Measurements from ENCODE around the gene CDCA7. TPM values are rescaled to one million over a fixed set of nuclear protein-coding genes. Genes with fewer than 3 reads are reported as not detected.

Gene CDCA7
- total RNA-seq, 1 donor from 2014 or later = 3.2 TPM

- no peaks in the 10 kb centered on the region for H3K4me1 Mint-ChIP-seq (ENCODE audit: low read depth, unreplicated experiment)
Observed at GRCh38 chr2:173393636-173394035, 39.0 kb downstream of the CDCA7 start.

GRCh38 chr2:173394091-173394974 is 39.7 kb downstream of the CDCA7 start:
- Mint-ChIP-seq H3K9me3 (ENCODE audit: unreplicated experiment) (no peaks in the 10 kb centered on the region), H3K27me3 (ENCODE audit: unreplicated experiment) (no peaks in the 10 kb centered on the region), H3K4me3 (ENCODE audit: unreplicated experiment) (no peak overlapping the region), H3K4me1 (ENCODE audit: low read depth, unreplicated experiment) (no peaks in the 10 kb centered on the region), H3K36me3 (ENCODE audit: unreplicated experiment) (no peaks in the 10 kb centered on the region), H3K27ac (ENCODE audit: unreplicated experiment) (no peak overlapping the region)
- TF ChIP-seq CTCF (IDR thresholded peaks at IDR 0.05; ENCODE audit: partially characterized antibody, unreplicated experiment) = no peak
- no peak for DNase-seq

More at GRCh38 chr2:173393636-173394035, 39.0 kb downstream of the CDCA7 start:
- Mint-ChIP-seq H3K27ac (ENCODE audit: unreplicated experiment) (no peak overlapping the region), H3K9me3 (ENCODE audit: unreplicated experiment) (no peaks in the 10 kb centered on the region), H3K36me3 (ENCODE audit: unreplicated experiment) (no peaks in the 10 kb centered on the region), H3K4me3 (ENCODE audit: unreplicated experiment) (no peak overlapping the region), H3K27me3 (ENCODE audit: unreplicated experiment) (no peaks in the 10 kb centered on the region)
- DNase-seq = no peak
- TF ChIP-seq CTCF (IDR thresholded peaks at IDR 0.05; ENCODE audit: partially characterized antibody, unreplicated experiment) = no peak

GRCh38 chr2:173395567-173396351 is 41.1 kb downstream of the CDCA7 start:
- Mint-ChIP-seq H3K27ac (ENCODE audit: unreplicated experiment) (no peak overlapping the region), H3K36me3 (ENCODE audit: unreplicated experiment) (no peaks in the 10 kb centered on the region), H3K27me3 (ENCODE audit: unreplicated experiment) (no peaks in the 10 kb centered on the region), H3K4me1 (ENCODE audit: low read depth, unreplicated experiment) (peaks cover 4% of the 10 kb centered on the region), H3K9me3 (ENCODE audit: unreplicated experiment) (no peaks in the 10 kb centered on the region), H3K4me3 (ENCODE audit: unreplicated experiment) (no peak overlapping the region)
- no peak for TF ChIP-seq CTCF (IDR thresholded peaks at IDR 0.05; ENCODE audit: partially characterized antibody, unreplicated experiment)
- DNase-seq = no peak

- TF ChIP-seq CTCF (IDR thresholded peaks at IDR 0.05; ENCODE audit: partially characterized antibody, unreplicated experiment) = no peak
- no peak for DNase-seq
- H3K9me3 Mint-ChIP-seq (ENCODE audit: unreplicated experiment) = no peaks in the 10 kb centered on the region
- no peaks in the 10 kb centered on the region for H3K27me3 Mint-ChIP-seq (ENCODE audit: unreplicated experiment)
- H3K4me1 Mint-ChIP-seq (ENCODE audit: low read depth, unreplicated experiment) = peaks cover 16% of the 10 kb centered on the region
- H3K36me3 Mint-ChIP-seq (ENCODE audit: unreplicated experiment) = no peaks in the 10 kb centered on the region
- no peak overlapping the region for H3K27ac Mint-ChIP-seq (ENCODE audit: unreplicated experiment)
- no peak overlapping the region for H3K4me3 Mint-ChIP-seq (ENCODE audit: unreplicated experiment)
Observed at GRCh38 chr2:173397539-173397938, 42.9 kb downstream of the CDCA7 start.
